ENCODE results near the gene SLC8A1. TPM values are rescaled to one million over a fixed set of nuclear protein-coding genes. Genes with fewer than 3 reads are reported as not detected.

Gene SLC8A1
- total RNA-seq, 1 experiment from 2014 or later = 1.7 TPM

DNA sequence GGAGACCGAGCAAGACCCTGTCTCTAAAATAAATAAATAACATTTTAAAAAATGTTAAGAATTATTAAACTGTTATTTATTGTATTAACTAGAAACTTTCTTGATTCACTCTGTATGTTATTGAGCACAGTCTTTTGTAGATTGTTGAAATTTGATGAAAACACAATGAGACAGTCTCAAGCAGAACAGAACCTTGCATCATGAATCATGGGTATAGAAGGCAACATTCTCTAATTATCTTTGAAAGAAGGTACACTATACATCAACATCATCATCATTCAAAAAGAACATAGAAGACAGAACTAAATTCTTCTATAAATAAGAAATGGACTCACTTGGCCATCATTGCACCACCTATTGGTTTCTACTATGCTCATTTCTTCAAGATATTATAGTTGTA, 67.7 kb downstream of the SLC8A1 start:
- Histone ChIP-seq H3K18ac (ENCODE audit: insufficient read length, low read depth, low read length) (no peak overlapping the region), H3K56ac (ENCODE audit: insufficient read length, low read depth, low read length) (no peak overlapping the region), H3K27ac (ENCODE audit: insufficient read length, low read depth, low read length) (no peak overlapping the region), H3T11ph (ENCODE audit: low read length) (no peak overlapping the region), H4K5ac (ENCODE audit: insufficient read length, low read depth, low read length) (no peak overlapping the region), H2AK5ac (ENCODE audit: insufficient read length, low read length) (no peak overlapping the region), H2AFZ (ENCODE audit: low read length) (no peak overlapping the region), H3K27me3 (ENCODE audit: insufficient read depth, low read length) (no peaks in the 10 kb centered on the region), H4K20me1 (ENCODE audit: control insufficient read depth, insufficient read depth, insufficient read length) (no peaks in the 10 kb centered on the region), H3K79me1 (ENCODE audit: insufficient read depth, low read depth, low read length, poor library complexity, severe bottlenecking) (no peaks in the 10 kb centered on the region), H2BK5ac (ENCODE audit: insufficient read length, low read length) (no peak overlapping the region), H2BK120ac (ENCODE audit: low read depth, low read length, poor library complexity, severe bottlenecking) (no peak overlapping the region), H3K79me2 (ENCODE audit: insufficient read depth, low read length) (no peaks in the 10 kb centered on the region), H3K4me1 (ENCODE audit: insufficient read depth, low read length) (no peaks in the 10 kb centered on the region), H3K9me3 (ENCODE audit: control insufficient read depth, low read depth, low read length) (peaks cover 13% of the 10 kb centered on the region), H2BK20ac (ENCODE audit: low read depth, low read length, poor library complexity, severe bottlenecking) (no peak overlapping the region), H3K23me2 (ENCODE audit: insufficient read length, low read depth, low read length, poor library complexity, severe bottlenecking) (no peaks in the 10 kb centered on the region), H2BK12ac (ENCODE audit: insufficient read length, low read depth, low read length) (no peak overlapping the region), H3K4ac (ENCODE audit: low read depth, low read length) (no peak overlapping the region), H4K8ac (replicated peaks; ENCODE audit: insufficient read length, low read depth, low read length) (no peak overlapping the region), H3K23ac (ENCODE audit: insufficient read length, low read depth, low read length) (no peak overlapping the region), H4K91ac (ENCODE audit: insufficient read length, low read depth, low read length) (no peak overlapping the region), H3K9ac (ENCODE audit: extremely low read depth, insufficient read length, low read length) (no peak overlapping the region), H3K4me2 (ENCODE audit: insufficient read depth, insufficient read length, low read length) (no peak overlapping the region), H2BK15ac (ENCODE audit: low read depth, low read length) (no peak overlapping the region), H3K14ac (ENCODE audit: insufficient read depth, low read length) (no peak overlapping the region)
- H3K36me3 Mint-ChIP-seq (ENCODE audit: insufficient read depth in 1 of 3, low read depth in 3 of 3) = peaks cover 6 to 9% (median 8%) of the 10 kb centered on the region in 3 experiments; a peak in 6 of 7 replicates
- no peaks in the 10 kb centered on the region for H3K27me3 Mint-ChIP-seq (ENCODE audit: low read depth)
- no peaks in the 10 kb centered on the region for H3K4me1 Mint-ChIP-seq
- no peak overlapping the region for H3K27ac Mint-ChIP-seq
- DNase-seq = no peak
- no peak overlapping the region for H3K4me3 Mint-ChIP-seq
- peaks cover 4 to 8% of the 10 kb centered on the region in 2 experiments for H3K9me3 Mint-ChIP-seq
- no CpG with 5 or more reads among the region's 1 CpG for WGBS (ENCODE audit: extremely low coverage, insufficient read length, low lambda C conversion rate)
- TF ChIP-seq, protein P1, sequence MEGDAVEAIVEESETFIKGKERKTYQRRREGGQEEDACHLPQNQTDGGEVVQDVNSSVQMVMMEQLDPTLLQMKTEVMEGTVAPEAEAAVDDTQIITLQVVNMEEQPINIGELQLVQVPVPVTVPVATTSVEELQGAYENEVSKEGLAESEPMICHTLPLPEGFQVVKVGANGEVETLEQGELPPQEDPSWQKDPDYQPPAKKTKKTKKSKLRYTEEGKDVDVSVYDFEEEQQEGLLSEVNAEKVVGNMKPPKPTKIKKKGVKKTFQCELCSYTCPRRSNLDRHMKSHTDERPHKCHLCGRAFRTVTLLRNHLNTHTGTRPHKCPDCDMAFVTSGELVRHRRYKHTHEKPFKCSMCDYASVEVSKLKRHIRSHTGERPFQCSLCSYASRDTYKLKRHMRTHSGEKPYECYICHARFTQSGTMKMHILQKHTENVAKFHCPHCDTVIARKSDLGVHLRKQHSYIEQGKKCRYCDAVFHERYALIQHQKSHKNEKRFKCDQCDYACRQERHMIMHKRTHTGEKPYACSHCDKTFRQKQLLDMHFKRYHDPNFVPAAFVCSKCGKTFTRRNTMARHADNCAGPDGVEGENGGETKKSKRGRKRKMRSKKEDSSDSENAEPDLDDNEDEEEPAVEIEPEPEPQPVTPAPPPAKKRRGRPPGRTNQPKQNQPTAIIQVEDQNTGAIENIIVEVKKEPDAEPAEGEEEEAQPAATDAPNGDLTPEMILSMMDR (conservative IDR thresholded peaks at IDR 0.05) = no peak

All from H9 (cell line).